ENCODE measurements around the gene ABCF1. TPM values are rescaled to one million over a fixed set of nuclear protein-coding genes. Genes with fewer than 3 reads are reported as not detected.

The ABCF1 gene
- 37.2 and 45.9 TPM in 2 replicates for total RNA-seq

GRCh38 chr6:30571075-30571761, at the start of gene ABCF1:
TSS of gene ABCF1 (plus strand) at chr6:30571442. CDS start at chr6:30571488, 46 bp downstream.

GRCh38 chr6:30556066-30556905, 15.0 kb upstream of the ABCF1 start, which contains the start of gene GNL1:
TSS of gene GNL1 (minus strand) at chr6:30556489. CDS start at chr6:30556203, 286 bp downstream.

GRCh38 chr6:30556906-30557682, 14.1 kb upstream of the ABCF1 start, which contains the start of gene PRR3:
TSS of gene PRR3 (plus strand) at chr6:30557295. CDS start at chr6:30557345, 50 bp downstream.

GRCh38 chr6:30616811-30617564, 45.7 kb downstream of the ABCF1 start, which contains the start of gene PPP1R10:
TSS of gene PPP1R10 (minus strand) at chr6:30617243. CDS start at chr6:30609944, 7,299 bp downstream.

GRCh38 chr6:30617565-30618269, 46.5 kb downstream of the ABCF1 start, which contains the start of gene MRPS18B:
TSS of gene MRPS18B (plus strand) at chr6:30617840. CDS start at chr6:30617866, 26 bp downstream.

GRCh38 chr6:30626484-30627366, 55.5 kb downstream of the ABCF1 start, which contains the start of gene ATAT1:
TSS of gene ATAT1 (plus strand) at chr6:30626874.

Other genes starting within 250 kb of the ABCF1 start
- gene TRIM39, start 244.5 kb upstream of the ABCF1 start, total RNA-seq, result 6.1 and 6.6 TPM in 2 replicates
- 24.4 and 34.2 TPM in 2 replicates for gene RPP21, start 226.3 kb upstream of the ABCF1 start, total RNA-seq
- 185 and 187 TPM in 2 replicates for gene HLA-E, start 81.9 kb upstream of the ABCF1 start, total RNA-seq
- 77.4 and 79.3 TPM in 2 replicates for gene GNL1, start 15.0 kb upstream of the ABCF1 start, total RNA-seq
- gene PRR3, start 14.1 kb upstream of the ABCF1 start, total RNA-seq, result 4.7 and 5.2 TPM in 2 replicates
- gene PPP1R10, start 45.8 kb downstream of the ABCF1 start, total RNA-seq, result 10.4 and 12.0 TPM in 2 replicates
- gene MRPS18B, start 46.4 kb downstream of the ABCF1 start, total RNA-seq, result 39.6 and 48.1 TPM in 2 replicates
- gene ATAT1, start 55.4 kb downstream of the ABCF1 start, total RNA-seq, result 2.2 and 5.4 TPM in 2 replicates
- 2.2 and 2.7 TPM in 2 replicates for gene C6orf136, start 75.7 kb downstream of the ABCF1 start, total RNA-seq
- gene DHX16, start 101.6 kb downstream of the ABCF1 start, total RNA-seq, result 29.3 and 36.6 TPM in 2 replicates
- 40.8 and 43.5 TPM in 2 replicates for gene PPP1R18, start 115.2 kb downstream of the ABCF1 start, total RNA-seq
- 1.4 and 1.7 TPM in 2 replicates for gene NRM, start 119.5 kb downstream of the ABCF1 start, total RNA-seq
- gene MDC1, start 145.8 kb downstream of the ABCF1 start, total RNA-seq, result 2.4 and 3.2 TPM in 2 replicates
- 409 and 447 TPM in 2 replicates for gene TUBB, start 148.9 kb downstream of the ABCF1 start, total RNA-seq
- 95.8 and 103 TPM in 2 replicates for gene FLOT1, start 171.2 kb downstream of the ABCF1 start, total RNA-seq
- 15.0 and 16.7 TPM in 2 replicates for gene IER3, start 173.1 kb downstream of the ABCF1 start, total RNA-seq